Measurements from ENCODE around the gene NELFB. TPM values are rescaled to one million over a fixed set of nuclear protein-coding genes. Genes with fewer than 3 reads are reported as not detected.

The NELFB gene
- total and polyA plus RNA-seq, 4 donors, result 4.7 to 24.6 (median 18.1) TPM

GRCh38 chr9:137222190-137223077, 32.7 kb upstream of the NELFB start, which contains the start of gene RNF208:
Gene RNF208, minus strand, starts transcription at chr9:137222240. Its CDS starts 1,028 bp downstream, at chr9:137221212.
- peak within 1 kb of the TSS; percentile 8 to 86 (median 34) for H3K4me3 ChIP-seq (ENCODE audit: low read depth in 1 of 3, low read length in 3 of 3)
- H3K27ac ChIP-seq (ENCODE audit: low read depth in 1 of 2, low read length in 2 of 2), result peak within 1 kb of the TSS; percentile 34 to 84
- no peaks in the 10 kb centered on the region for H3K27me3 ChIP-seq (ENCODE audit: control insufficient read depth in 4 of 4, insufficient read depth in 4 of 4, low read length in 3 of 4)
- H3K9me3 ChIP-seq (ENCODE audit: control insufficient read depth in 4 of 4, low read length in 3 of 4), result no peaks in the 10 kb centered on the region
- DNase-seq (ENCODE audit: low spot score), result no peak
- 4% methylated on average over 88 of the region's 88 CpGs for WGBS
- H3K36me3 ChIP-seq (ENCODE audit: control insufficient read depth in 4 of 4, insufficient read depth in 3 of 4, low read depth in 1 of 4, low read length in 3 of 4), result no peaks in the 10 kb centered on the region
- H3K9ac ChIP-seq (ENCODE audit: low read depth in 1 of 2, low read length in 2 of 2), result peak within 1 kb of the TSS in 1 of 2 donors; percentile 28
- peaks cover 10 to 30% (median 19%) of the 10 kb centered on the region in 4 donors for H3K4me1 ChIP-seq (ENCODE audit: control insufficient read depth in 4 of 4, insufficient read depth in 4 of 4, low read length in 3 of 4)
- TF ChIP-seq SP1 (IDR thresholded peaks at IDR 0.05) (no peak), MAX (IDR thresholded peaks at IDR 0.05) (no peak), YY1 (IDR thresholded peaks at IDR 0.05) (no peak), FOXA2 (IDR thresholded peaks at IDR 0.05) (no peak), TAF1 (conservative IDR thresholded peaks at IDR 0.05) (no peak), HNF4A (conservative IDR thresholded peaks at IDR 0.05) (no peak), FOXA1 (IDR thresholded peaks at IDR 0.05) (no peak)
- TF ChIP-seq, protein P1, sequence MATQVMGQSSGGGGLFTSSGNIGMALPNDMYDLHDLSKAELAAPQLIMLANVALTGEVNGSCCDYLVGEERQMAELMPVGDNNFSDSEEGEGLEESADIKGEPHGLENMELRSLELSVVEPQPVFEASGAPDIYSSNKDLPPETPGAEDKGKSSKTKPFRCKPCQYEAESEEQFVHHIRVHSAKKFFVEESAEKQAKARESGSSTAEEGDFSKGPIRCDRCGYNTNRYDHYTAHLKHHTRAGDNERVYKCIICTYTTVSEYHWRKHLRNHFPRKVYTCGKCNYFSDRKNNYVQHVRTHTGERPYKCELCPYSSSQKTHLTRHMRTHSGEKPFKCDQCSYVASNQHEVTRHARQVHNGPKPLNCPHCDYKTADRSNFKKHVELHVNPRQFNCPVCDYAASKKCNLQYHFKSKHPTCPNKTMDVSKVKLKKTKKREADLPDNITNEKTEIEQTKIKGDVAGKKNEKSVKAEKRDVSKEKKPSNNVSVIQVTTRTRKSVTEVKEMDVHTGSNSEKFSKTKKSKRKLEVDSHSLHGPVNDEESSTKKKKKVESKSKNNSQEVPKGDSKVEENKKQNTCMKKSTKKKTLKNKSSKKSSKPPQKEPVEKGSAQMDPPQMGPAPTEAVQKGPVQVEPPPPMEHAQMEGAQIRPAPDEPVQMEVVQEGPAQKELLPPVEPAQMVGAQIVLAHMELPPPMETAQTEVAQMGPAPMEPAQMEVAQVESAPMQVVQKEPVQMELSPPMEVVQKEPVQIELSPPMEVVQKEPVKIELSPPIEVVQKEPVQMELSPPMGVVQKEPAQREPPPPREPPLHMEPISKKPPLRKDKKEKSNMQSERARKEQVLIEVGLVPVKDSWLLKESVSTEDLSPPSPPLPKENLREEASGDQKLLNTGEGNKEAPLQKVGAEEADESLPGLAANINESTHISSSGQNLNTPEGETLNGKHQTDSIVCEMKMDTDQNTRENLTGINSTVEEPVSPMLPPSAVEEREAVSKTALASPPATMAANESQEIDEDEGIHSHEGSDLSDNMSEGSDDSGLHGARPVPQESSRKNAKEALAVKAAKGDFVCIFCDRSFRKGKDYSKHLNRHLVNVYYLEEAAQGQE (IDR thresholded peaks at IDR 0.05), result no peak
- TF ChIP-seq, protein P2, sequence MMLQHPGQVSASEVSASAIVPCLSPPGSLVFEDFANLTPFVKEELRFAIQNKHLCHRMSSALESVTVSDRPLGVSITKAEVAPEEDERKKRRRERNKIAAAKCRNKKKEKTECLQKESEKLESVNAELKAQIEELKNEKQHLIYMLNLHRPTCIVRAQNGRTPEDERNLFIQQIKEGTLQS (IDR thresholded peaks at IDR 0.05), result no peak

DNA sequence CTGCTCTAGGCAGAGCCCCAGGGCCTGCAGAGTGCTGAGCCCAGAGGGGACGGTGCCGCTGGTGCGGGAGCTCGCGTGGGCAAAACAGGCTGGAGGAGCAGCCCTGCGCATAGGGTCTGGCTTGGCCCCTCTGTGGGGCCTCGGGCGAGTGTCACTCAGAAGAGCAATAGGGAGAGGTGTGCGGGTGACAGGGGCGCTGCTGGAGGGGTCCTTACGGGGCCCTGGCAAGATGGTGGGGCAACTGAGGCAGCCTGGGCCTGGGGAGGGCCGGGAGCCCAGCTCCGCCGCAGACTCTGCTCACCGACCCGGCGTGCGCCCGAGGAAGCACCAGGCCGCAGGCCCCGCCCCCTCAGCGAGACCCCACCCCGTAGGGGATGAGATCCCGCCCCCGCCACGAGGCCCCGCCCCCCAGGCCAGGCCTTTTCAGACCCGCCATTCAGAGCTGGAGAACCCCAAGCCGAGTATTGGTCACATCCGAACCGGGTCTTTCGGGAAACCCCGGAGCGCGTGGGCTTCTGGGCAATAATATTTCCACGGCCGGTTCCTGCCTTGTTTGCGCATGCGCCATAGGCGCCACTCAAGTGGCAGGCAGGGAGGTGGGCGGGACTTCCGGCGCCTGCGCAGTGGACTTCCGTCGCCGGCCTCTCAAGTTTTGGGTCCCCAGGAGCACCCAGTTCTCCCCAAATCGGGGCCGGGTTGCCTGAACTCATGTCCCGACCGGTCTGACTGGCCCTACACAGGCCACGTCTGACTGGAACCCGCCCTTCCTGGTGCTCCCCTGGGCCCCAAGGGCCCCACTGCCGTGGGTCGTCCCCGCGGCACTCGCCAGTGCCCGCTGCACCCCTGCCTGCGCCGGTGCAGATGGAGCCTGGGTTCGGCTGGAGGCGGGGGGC, 31.8 kb upstream of the NELFB start:
- DNase-seq (ENCODE audit: low spot score), result peak; percentile 97
- Histone ChIP-seq H3K9ac (ENCODE audit: low read depth in 1 of 2, low read length in 2 of 2) (peak overlapping the region in 1 of 2 donors; percentile 42), H3K4me3 (ENCODE audit: low read depth in 1 of 3, low read length in 3 of 3) (peak overlapping the region; percentile 67 to 88 (median 86)), H3K27ac (ENCODE audit: low read depth in 1 of 2, low read length in 2 of 2) (peak overlapping the region; percentile 57 to 84), H3K9me3 (ENCODE audit: control insufficient read depth in 4 of 4, low read length in 3 of 4) (no peaks in the 10 kb centered on the region), H3K4me1 (ENCODE audit: control insufficient read depth in 4 of 4, insufficient read depth in 4 of 4, low read length in 3 of 4) (peaks cover 10 to 25% (median 18%) of the 10 kb centered on the region in 4 donors), H3K27me3 (ENCODE audit: control insufficient read depth in 4 of 4, insufficient read depth in 4 of 4, low read length in 3 of 4) (no peaks in the 10 kb centered on the region), H3K36me3 (ENCODE audit: control insufficient read depth in 4 of 4, insufficient read depth in 3 of 4, low read depth in 1 of 4, low read length in 3 of 4) (no peaks in the 10 kb centered on the region)
- TF ChIP-seq GABPA (IDR thresholded peaks at IDR 0.05 in 1 of 2, conservative IDR thresholded peaks at IDR 0.05 in 1 of 2), result peak; percentile 91 to 96
- TF ChIP-seq HNF4A (conservative IDR thresholded peaks at IDR 0.05), result peak; percentile 13 to 24
- TF ChIP-seq YY1 (IDR thresholded peaks at IDR 0.05), result peak; percentile 91
- peak; percentile 25 to 28 for TF ChIP-seq RXRA (IDR thresholded peaks at IDR 0.05)
- TF ChIP-seq JUND (IDR thresholded peaks at IDR 0.05), result no peak
- TF ChIP-seq EGR1 (IDR thresholded peaks at IDR 0.05; ENCODE audit: low read depth in 2 of 2), result peak; percentile 43 to 56
- TF ChIP-seq, protein P1 (IDR thresholded peaks at IDR 0.05), result peak; percentile 67
- no peak for TF ChIP-seq MAX (IDR thresholded peaks at IDR 0.05)
- TF ChIP-seq SP1 (IDR thresholded peaks at IDR 0.05), result peak; percentile 73
- peak in 1 of 2 donors; percentile 26 for TF ChIP-seq RAD21 (IDR thresholded peaks at IDR 0.05)
- 1% methylated on average over 63 of the region's 63 CpGs for WGBS
